ENCODE measurements around the gene CYBA. TPM values are rescaled to one million over a fixed set of nuclear protein-coding genes. Genes with fewer than 3 reads are reported as not detected.

Gene CYBA
- total RNA-seq, 1 donor from 2014 or later, result 116 TPM

DNA sequence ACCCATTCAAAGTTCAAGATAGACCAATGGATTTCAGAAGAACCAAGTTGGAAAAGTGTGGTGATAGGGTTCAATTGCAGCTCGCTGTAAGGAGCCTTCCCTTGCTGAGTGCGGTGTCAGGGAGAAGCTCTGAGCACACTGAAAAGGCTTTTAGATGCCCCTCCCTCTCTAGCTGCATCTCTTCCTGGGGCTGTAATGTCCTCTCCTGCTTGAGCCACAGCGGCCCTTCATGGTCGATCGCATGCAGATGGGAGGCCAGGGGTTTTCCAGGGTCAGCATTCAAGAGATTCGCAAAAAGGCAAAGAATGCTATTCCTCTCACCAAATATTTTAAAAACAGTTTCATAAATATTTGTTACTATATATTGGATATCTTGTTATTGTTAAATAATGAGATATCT lies 56.9 kb downstream of the CYBA start:
- H3K27ac Mint-ChIP-seq, result no peak overlapping the region
- no peaks in the 10 kb centered on the region for H3K4me1 Mint-ChIP-seq
- H3K4me3 Mint-ChIP-seq, result no peak overlapping the region
- H3K27me3 Mint-ChIP-seq (ENCODE audit: low read depth), result no peaks in the 10 kb centered on the region
- no peaks in the 10 kb centered on the region for H3K9me3 Mint-ChIP-seq
- no peak for DNase-seq (ENCODE audit: low spot score in 2 of 2, unreplicated experiment in 2 of 2)
- TF ChIP-seq, protein P1, sequence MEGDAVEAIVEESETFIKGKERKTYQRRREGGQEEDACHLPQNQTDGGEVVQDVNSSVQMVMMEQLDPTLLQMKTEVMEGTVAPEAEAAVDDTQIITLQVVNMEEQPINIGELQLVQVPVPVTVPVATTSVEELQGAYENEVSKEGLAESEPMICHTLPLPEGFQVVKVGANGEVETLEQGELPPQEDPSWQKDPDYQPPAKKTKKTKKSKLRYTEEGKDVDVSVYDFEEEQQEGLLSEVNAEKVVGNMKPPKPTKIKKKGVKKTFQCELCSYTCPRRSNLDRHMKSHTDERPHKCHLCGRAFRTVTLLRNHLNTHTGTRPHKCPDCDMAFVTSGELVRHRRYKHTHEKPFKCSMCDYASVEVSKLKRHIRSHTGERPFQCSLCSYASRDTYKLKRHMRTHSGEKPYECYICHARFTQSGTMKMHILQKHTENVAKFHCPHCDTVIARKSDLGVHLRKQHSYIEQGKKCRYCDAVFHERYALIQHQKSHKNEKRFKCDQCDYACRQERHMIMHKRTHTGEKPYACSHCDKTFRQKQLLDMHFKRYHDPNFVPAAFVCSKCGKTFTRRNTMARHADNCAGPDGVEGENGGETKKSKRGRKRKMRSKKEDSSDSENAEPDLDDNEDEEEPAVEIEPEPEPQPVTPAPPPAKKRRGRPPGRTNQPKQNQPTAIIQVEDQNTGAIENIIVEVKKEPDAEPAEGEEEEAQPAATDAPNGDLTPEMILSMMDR (IDR thresholded peaks at IDR 0.05; ENCODE audit: unreplicated experiment), result no peak
- H3K36me3 Mint-ChIP-seq, result peaks cover 32% of the 10 kb centered on the region

DNA sequence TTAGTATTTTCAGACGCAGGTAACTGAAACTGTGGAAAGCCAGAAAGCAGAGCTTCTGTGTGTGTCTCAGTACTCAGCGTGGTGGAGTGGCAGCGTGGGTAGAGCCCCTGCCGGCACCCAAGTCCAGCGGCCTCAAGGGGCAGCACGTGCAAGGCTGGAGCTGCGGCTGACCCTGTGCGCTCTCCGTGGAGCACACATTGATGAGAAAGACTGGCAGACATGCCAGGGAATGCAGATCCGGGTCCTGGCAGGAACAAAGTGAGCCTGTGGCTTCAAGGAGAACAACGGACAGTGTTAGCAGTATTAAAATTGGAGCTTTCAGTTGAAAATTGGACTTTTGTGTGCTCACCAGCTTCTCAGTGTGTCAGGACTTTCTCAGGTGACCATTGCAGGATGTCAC lies 57.4 kb downstream of the CYBA start:
- Mint-ChIP-seq H3K27ac (no peak overlapping the region), H3K4me3 (no peak overlapping the region), H3K27me3 (ENCODE audit: low read depth) (no peaks in the 10 kb centered on the region), H3K9me3 (no peaks in the 10 kb centered on the region), H3K36me3 (peaks cover 32% of the 10 kb centered on the region), H3K4me1 (no peaks in the 10 kb centered on the region)
- TF ChIP-seq, protein P1 (IDR thresholded peaks at IDR 0.05; ENCODE audit: unreplicated experiment), result no peak
- DNase-seq (ENCODE audit: low spot score in 2 of 2, unreplicated experiment in 2 of 2), result no peak

Other genes with a start within 250 kb of the CYBA start
- gene ZFPM1, start 197.8 kb downstream of the CYBA start, total RNA-seq, result 51.1 to 56.2 TPM (median 52.6 TPM) in 3 replicates
- gene ZC3H18, start 80.7 kb downstream of the CYBA start, total RNA-seq, result 59.9 to 64.9 TPM (median 62.2 TPM) in 3 replicates
- 0.23 TPM in 1 of 3 replicates, not detected in the others for gene IL17C, start 12.5 kb downstream of the CYBA start, total RNA-seq
- 59.5 to 67.2 TPM (median 64.0 TPM) in 3 replicates for gene MVD, start 12.0 kb upstream of the CYBA start, total RNA-seq
- gene SNAI3, start 35.5 kb upstream of the CYBA start, total RNA-seq, result 0.29 to 0.69 TPM (median 0.43 TPM) in 3 replicates
- 20.9 to 22.9 TPM (median 21.4 TPM) in 3 replicates for gene RNF166, start 55.4 kb upstream of the CYBA start, total RNA-seq
- 22.2 to 28.2 TPM (median 22.2 TPM) in 3 replicates for gene CTU2, start 55.5 kb upstream of the CYBA start, total RNA-seq
- gene PIEZO1, start 134.2 kb upstream of the CYBA start, total RNA-seq, result 148 to 160 TPM (median 151 TPM) in 3 replicates
- gene CDT1, start 152.7 kb upstream of the CYBA start, total RNA-seq, result 14.1 to 15.9 TPM (median 14.6 TPM) in 3 replicates
- gene APRT, start 160.9 kb upstream of the CYBA start, total RNA-seq, result 95.9 to 99.2 TPM (median 96.2 TPM) in 3 replicates
- gene GALNS, start 205.9 kb upstream of the CYBA start, total RNA-seq, result 41.3 to 44.7 TPM (median 42.4 TPM) in 3 replicates
- 88.2 to 101 TPM (median 96.3 TPM) in 3 replicates for gene TRAPPC2L, start 206.1 kb upstream of the CYBA start, total RNA-seq
- gene PABPN1L, start 215.6 kb upstream of the CYBA start, total RNA-seq, result 0.22 to 0.41 TPM (median 0.40 TPM) in 3 replicates